IMR-90 (cell line): ENCODE measurements around the gene COL27A1.

Source experiments
- BHLHE40 ChIP-seq: fragments of 150-350 bp; IDR thresholded peaks from 2 replicates; pipeline ENCODE4 v1.6.1; 2016; ENCODE audit warnings: mild to moderate bottlenecking, low read depth, low read length
- CTCF ChIP-seq: conservative IDR thresholded peaks from 2 replicates; pipeline ENCODE4 v1.5.1; 2012; ENCODE audit warnings: mild to moderate bottlenecking, low read depth, low read length, improper control_type of control experiment
- MAFK ChIP-seq: IDR thresholded peaks from 2 replicates; pipeline ENCODE4 v1.6.1; 2012; ENCODE audit warnings: low read depth, low read length, improper control_type of control experiment
- MXI1 ChIP-seq: IDR thresholded peaks from 2 replicates; pipeline ENCODE4 v1.6.1; 2012; ENCODE audit warnings: low read depth, mild to moderate bottlenecking, low read length, moderate library complexity, borderline replicate concordance
- POLR2A ChIP-seq: IDR thresholded peaks from 2 replicates; pipeline ENCODE4 v1.6.1; 2012; ENCODE audit warnings: mild to moderate bottlenecking, low read depth, low read length
- RAD21 ChIP-seq: IDR thresholded peaks from 2 replicates; pipeline ENCODE4 v1.6.1; 2012; ENCODE audit warnings: low read length, improper control_type of control experiment

- TF ChIP-seq CTCF = no peak
- TF ChIP-seq MAFK = no peak
- TF ChIP-seq POLR2A = no peak
- no peak for TF ChIP-seq BHLHE40
- TF ChIP-seq RAD21 = no peak
- no peak for TF ChIP-seq MXI1
Observed at GRCh38 chr9:114130141-114130540, 25.2 kb upstream of the COL27A1 start.
